Kidney tubule cell (primary cell): Measurements from ENCODE around the gene GANAB.
"Not testable (repeated sequence)": the region's sequence is repeated elsewhere in the genome, so short reads cannot be mapped to it uniquely, and the experiment has no call there.

Experiments used
- DNase-seq: peaks from one replicate; pipeline ENCODE4 v3.0.0-alpha.2; 2018; ENCODE audit warnings: low spot score

GANAB gene

GRCh38 chr11:62666259-62666926, 20.0 kb upstream of the GANAB start:
- DNase-seq, result no peak

GRCh38 chr11:62665599-62666258, 19.3 kb upstream of the GANAB start:
- peak; percentile 58 for DNase-seq

- peak; percentile 95 for DNase-seq
These were observed 18.7 kb upstream of the GANAB start, which contains the start of the genes C11orf98 and CSKMT for GRCh38 chr11:62665075-62665598. TSS of gene C11orf98 (minus strand) at chr11:62665210. CDS start at chr11:62665169, 41 bp downstream. TSS of gene CSKMT (plus strand) at chr11:62665312. CDS start at chr11:62665880, 568 bp downstream.

- DNase-seq, result peak; percentile 79
These were observed 18.1 kb upstream of the GANAB start for GRCh38 chr11:62664405-62665074.

- DNase-seq, result no peak
These were observed 10.5 kb upstream of the GANAB start for GRCh38 chr11:62656796-62657429.

GRCh38 chr11:62654297-62654696, 7.9 kb upstream of the GANAB start:
- no peak for DNase-seq

- no peak for DNase-seq
These were observed 6.0 kb upstream of the GANAB start for GRCh38 chr11:62652161-62653006.

GRCh38 chr11:62650283-62650682, 3.9 kb upstream of the GANAB start:
- not testable (repeated sequence) for DNase-seq

GRCh38 chr11:62649486-62649885, 3.1 kb upstream of the GANAB start:
- no peak for DNase-seq

- DNase-seq, result no peak
These were observed 2.6 kb upstream of the GANAB start for GRCh38 chr11:62648967-62649364.

GRCh38 chr11:62648185-62648966, 2.0 kb upstream of the GANAB start:
- DNase-seq, result no peak

GRCh38 chr11:62647609-62648005, 1.2 kb upstream of the GANAB start:
- DNase-seq, result no peak

GRCh38 chr11:62646825-62647608, 604 bp upstream of the GANAB start:
- DNase-seq, result no peak

GRCh38 chr11:62645671-62645945, 805 bp downstream of the GANAB start:
- peak; percentile 7 for DNase-seq

- no peak for DNase-seq
These were observed 2.2 kb downstream of the GANAB start for GRCh38 chr11:62644220-62644619.

- no peak for DNase-seq
These were observed 13.9 kb downstream of the GANAB start for GRCh38 chr11:62632492-62632891.

GRCh38 chr11:62627713-62628112, 18.7 kb downstream of the GANAB start:
- DNase-seq, result no peak

- no peak for DNase-seq
These were observed 23.8 kb downstream of the GANAB start for GRCh38 chr11:62622476-62623089.
